Measurements from ENCODE around the gene INTS7.

The INTS7 gene

GRCh38 chr1:212074313-212074712 is 39.0 kb upstream of the INTS7 start:
- CTCF ChIA-PET, result interaction anchor here (1.3 to 2.1 kb wide), 2 partner anchors 240 to 294 kb away, joined by 3 to 5 read pairs; no protein-coding TSS in a partner anchor

DNA sequence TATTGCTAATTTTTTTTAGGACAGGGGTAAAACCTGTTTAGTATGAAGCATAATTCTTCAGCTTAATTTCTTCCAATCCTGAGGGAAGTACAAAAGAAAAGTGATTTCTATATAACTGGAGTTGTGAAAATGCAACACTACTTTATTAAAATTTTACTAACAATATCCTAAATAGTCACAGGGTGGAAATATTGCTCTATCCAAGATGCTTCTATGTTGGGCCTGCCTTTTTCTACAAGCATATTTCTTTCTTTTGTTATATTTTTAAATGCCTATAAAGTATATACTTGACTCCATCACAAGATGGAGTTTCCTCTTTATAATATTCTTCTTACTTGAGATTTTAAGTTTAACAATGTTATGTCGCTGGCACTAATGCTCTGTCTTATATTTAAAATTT is 38.1 kb upstream of the INTS7 start:
- no peak overlapping the region for H3K4me3 ChIP-seq (ENCODE audit: low read depth, low read length)
- DNase-seq (ENCODE audit: low read depth, low spot score), result no peak
- ChIA-PET CTCF (interaction anchor here (1.0 to 5.6 kb wide), 11 partner anchors 11 to 382 kb away, joined by 3 to 302 read pairs (median 45); partner anchors contain the start of genes DTL, INTS7 and PPP2R5A), POLR2A (no interaction called here)
- TF ChIP-seq CTCF (IDR thresholded peaks at IDR 0.05; ENCODE audit: insufficient read depth, low read length, missing control alignments), result no peak

More at GRCh38 chr1:212074313-212074712, 39.0 kb upstream of the INTS7 start:
- no peak for DNase-seq (ENCODE audit: low read depth, low spot score)
- TF ChIP-seq CTCF (IDR thresholded peaks at IDR 0.05; ENCODE audit: insufficient read depth, low read length, missing control alignments), result no peak
- no peak overlapping the region for H3K4me3 ChIP-seq (ENCODE audit: low read depth, low read length)
- POLR2A ChIA-PET, result no interaction called here

DNA sequence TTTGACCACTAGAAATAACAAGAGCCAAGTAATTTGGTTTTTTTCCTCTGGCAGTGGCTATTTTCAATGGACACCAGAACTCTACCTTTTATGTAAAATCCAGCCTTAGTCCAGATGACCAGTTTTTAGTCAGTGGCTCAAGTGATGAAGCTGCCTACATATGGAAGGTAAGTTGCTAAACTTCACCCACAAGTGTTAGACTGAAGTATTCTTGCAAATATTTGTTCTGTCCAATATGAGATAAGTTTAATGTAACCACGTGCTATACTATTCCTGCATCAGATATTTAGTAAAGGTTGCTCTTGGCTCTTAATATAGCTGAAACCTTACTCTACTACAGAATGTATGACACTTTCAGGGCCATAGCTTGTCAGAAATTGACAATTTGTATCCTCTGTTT is 36.7 kb upstream of the INTS7 start:
- DNase-seq (ENCODE audit: low read depth, low spot score), result no peak
- CTCF ChIA-PET, result interaction anchor here (0.7 to 5.6 kb wide), 23 partner anchors 9 to 405 kb away, joined by 3 to 302 read pairs (median 18); partner anchors contain the start of genes DTL, INTS7 and PPP2R5A
- no peak overlapping the region for H3K4me3 ChIP-seq (ENCODE audit: low read depth, low read length)
- POLR2A ChIA-PET, result no interaction called here
- TF ChIP-seq CTCF (IDR thresholded peaks at IDR 0.05; ENCODE audit: insufficient read depth, low read length, missing control alignments), result no peak

GRCh38 chr1:212070720-212071302 is 35.5 kb upstream of the INTS7 start:
- POLR2A ChIA-PET, result interaction anchor here (1.7 kb wide), 1 partner anchor 216 kb away, joined by 8 read pairs; no protein-coding TSS in a partner anchor
- peak; percentile 53 for TF ChIP-seq CTCF (IDR thresholded peaks at IDR 0.05; ENCODE audit: insufficient read depth, low read length, missing control alignments)
- CTCF ChIA-PET, result interaction anchor here (0.6 to 5.6 kb wide), 87 partner anchors 8 to 934 kb away, joined by 3 to 302 read pairs (median 6); partner anchors contain the start of genes DTL, INTS7, NEK2 and NENF
- no peak for DNase-seq (ENCODE audit: low read depth, low spot score)
- no peak overlapping the region for H3K4me3 ChIP-seq (ENCODE audit: low read depth, low read length)

- no peak for DNase-seq (ENCODE audit: low read depth, low spot score)
- TF ChIP-seq CTCF (IDR thresholded peaks at IDR 0.05; ENCODE audit: insufficient read depth, low read length, missing control alignments), result no peak
- POLR2A ChIA-PET, result no interaction called here
- CTCF ChIA-PET, result interaction anchor here (0.9 to 9.3 kb wide), 4 partner anchors 220 to 387 kb away, joined by 3 to 257 read pairs (median 74); no protein-coding TSS in a partner anchor
- no peak overlapping the region for H3K4me3 ChIP-seq (ENCODE audit: low read depth, low read length)
Observed at GRCh38 chr1:212067787-212068186, 32.4 kb upstream of the INTS7 start.

GRCh38 chr1:212062832-212063438 is 27.6 kb upstream of the INTS7 start:
- no peak overlapping the region for H3K4me3 ChIP-seq (ENCODE audit: low read depth, low read length)
- CTCF ChIA-PET, result interaction anchor here (0.7 to 9.3 kb wide), 64 partner anchors 8 to 730 kb away, joined by 3 to 257 read pairs (median 5); partner anchors contain the start of genes DTL and INTS7
- peak; percentile 63 for TF ChIP-seq CTCF (IDR thresholded peaks at IDR 0.05; ENCODE audit: insufficient read depth, low read length, missing control alignments)
- DNase-seq (ENCODE audit: low read depth, low spot score), result no peak
- POLR2A ChIA-PET, result no interaction called here
